ENCODE results near the gene MPP4. TPM values are rescaled to one million over a fixed set of nuclear protein-coding genes. Genes with fewer than 3 reads are reported as not detected.

The MPP4 gene, protein sequence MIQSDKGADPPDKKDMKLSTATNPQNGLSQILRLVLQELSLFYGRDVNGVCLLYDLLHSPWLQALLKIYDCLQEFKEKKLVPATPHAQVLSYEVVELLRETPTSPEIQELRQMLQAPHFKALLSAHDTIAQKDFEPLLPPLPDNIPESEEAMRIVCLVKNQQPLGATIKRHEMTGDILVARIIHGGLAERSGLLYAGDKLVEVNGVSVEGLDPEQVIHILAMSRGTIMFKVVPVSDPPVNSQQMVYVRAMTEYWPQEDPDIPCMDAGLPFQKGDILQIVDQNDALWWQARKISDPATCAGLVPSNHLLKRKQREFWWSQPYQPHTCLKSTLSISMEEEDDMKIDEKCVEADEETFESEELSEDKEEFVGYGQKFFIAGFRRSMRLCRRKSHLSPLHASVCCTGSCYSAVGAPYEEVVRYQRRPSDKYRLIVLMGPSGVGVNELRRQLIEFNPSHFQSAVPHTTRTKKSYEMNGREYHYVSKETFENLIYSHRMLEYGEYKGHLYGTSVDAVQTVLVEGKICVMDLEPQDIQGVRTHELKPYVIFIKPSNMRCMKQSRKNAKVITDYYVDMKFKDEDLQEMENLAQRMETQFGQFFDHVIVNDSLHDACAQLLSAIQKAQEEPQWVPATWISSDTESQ
- total RNA-seq (0.69 TPM), polyA plus RNA-seq (0.10 TPM)

DNA sequence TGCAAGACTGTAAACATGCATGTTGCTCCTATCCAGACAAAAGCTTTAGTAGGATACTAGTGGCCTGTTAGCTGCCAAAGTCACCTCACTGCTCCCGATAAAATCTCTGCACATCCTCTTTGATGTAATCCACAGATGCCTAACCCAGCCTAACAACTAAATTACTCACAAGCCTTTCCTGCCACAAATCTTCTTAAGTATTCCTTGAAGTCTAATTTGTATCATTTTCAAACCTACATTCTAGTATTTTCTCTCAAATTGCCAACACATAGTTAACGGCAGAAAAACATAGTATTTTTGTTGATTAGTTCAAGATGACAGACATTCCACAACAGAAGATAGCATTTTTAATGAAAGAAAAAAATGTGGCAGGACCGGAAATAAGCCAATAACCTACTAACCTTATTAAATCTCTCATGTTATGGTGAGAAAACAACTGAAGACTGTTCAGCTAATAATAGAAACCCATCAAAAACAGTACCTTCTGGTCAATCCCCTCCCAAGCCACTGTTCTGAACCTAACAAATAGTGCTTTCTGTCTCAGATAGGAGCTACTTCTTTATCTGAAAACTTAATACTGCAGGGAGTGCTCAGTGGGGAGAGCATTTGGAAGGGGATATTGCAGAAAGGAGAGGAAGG lies at the start of gene MPP4:
TSS of gene MPP4 (minus strand) at position 57 of the 639 bp plus-strand sequence. CDS start 4,690 bp downstream, outside the sequence.
- WGBS: 31% methylated on average over 3 of the region's 3 CpGs
- H3K36me3 ChIP-seq (ENCODE audit: insufficient read depth): no peaks in the 10 kb centered on the region
- no peak within 1 kb of the TSS for H3K4me3 ChIP-seq (ENCODE audit: low read depth, low read length)
- DNase-seq (ENCODE audit: extremely low spot score): peak; percentile 3
- H3K27ac ChIP-seq (ENCODE audit: low read depth): no peak within 1 kb of the TSS
- peaks cover 2% of the 10 kb centered on the region for H3K4me1 ChIP-seq (ENCODE audit: insufficient read depth)

DNA sequence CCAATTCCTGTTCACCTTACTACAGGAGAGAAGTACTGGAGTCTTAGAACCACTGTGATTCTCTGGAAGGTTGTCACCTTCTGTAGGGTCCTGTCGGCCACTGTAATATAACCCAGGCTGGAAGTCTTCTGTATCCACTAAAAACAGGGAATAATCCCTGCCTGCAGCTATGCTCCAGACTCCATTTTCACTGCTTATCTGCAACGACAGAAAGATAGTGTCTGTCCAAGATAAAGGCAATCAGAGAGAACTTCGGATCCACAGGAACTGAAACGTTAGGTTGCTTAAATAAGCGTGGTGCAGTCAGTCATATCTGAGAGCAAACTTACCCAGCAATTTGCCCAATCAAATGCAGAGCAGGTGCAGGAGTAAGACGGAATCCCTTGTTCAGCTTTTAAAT lies 48.1 kb upstream of the MPP4 start:
- Histone ChIP-seq H3K4me1 (ENCODE audit: insufficient read depth) (no peaks in the 10 kb centered on the region), H3K36me3 (ENCODE audit: insufficient read depth) (peaks cover 9% of the 10 kb centered on the region), H3K4me3 (ENCODE audit: low read depth, low read length) (no peak overlapping the region), H3K27ac (ENCODE audit: low read depth) (no peak overlapping the region)
- no peak for DNase-seq (ENCODE audit: extremely low spot score)
- WGBS: 66% methylated on average over 6 of the region's 6 CpGs

GRCh38 chr2:201735486-201735885 lies 37.0 kb upstream of the MPP4 start:
- DNase-seq (ENCODE audit: extremely low spot score): no peak
- WGBS: 84% methylated on average over 2 of the region's 2 CpGs
- Histone ChIP-seq H3K4me3 (ENCODE audit: low read depth, low read length) (no peak overlapping the region), H3K4me1 (ENCODE audit: insufficient read depth) (no peaks in the 10 kb centered on the region), H3K36me3 (ENCODE audit: insufficient read depth) (peaks cover 2% of the 10 kb centered on the region), H3K27ac (ENCODE audit: low read depth) (no peak overlapping the region)

GRCh38 chr2:201734111-201734510 lies 35.7 kb upstream of the MPP4 start:
- 90% methylated on average over 4 of the region's 4 CpGs for WGBS
- Histone ChIP-seq H3K27ac (ENCODE audit: low read depth) (no peak overlapping the region), H3K4me1 (ENCODE audit: insufficient read depth) (no peaks in the 10 kb centered on the region), H3K4me3 (ENCODE audit: low read depth, low read length) (no peak overlapping the region), H3K36me3 (ENCODE audit: insufficient read depth) (peaks cover 2% of the 10 kb centered on the region)
- DNase-seq (ENCODE audit: extremely low spot score): no peak

GRCh38 chr2:201733544-201733943 lies 35.1 kb upstream of the MPP4 start:
- Histone ChIP-seq H3K27ac (ENCODE audit: low read depth) (no peak overlapping the region), H3K4me1 (ENCODE audit: insufficient read depth) (no peaks in the 10 kb centered on the region), H3K4me3 (ENCODE audit: low read depth, low read length) (no peak overlapping the region), H3K36me3 (ENCODE audit: insufficient read depth) (peaks cover 2% of the 10 kb centered on the region)
- 91% methylated on average over 1 of the region's 1 CpG for WGBS
- no peak for DNase-seq (ENCODE audit: extremely low spot score)

DNA sequence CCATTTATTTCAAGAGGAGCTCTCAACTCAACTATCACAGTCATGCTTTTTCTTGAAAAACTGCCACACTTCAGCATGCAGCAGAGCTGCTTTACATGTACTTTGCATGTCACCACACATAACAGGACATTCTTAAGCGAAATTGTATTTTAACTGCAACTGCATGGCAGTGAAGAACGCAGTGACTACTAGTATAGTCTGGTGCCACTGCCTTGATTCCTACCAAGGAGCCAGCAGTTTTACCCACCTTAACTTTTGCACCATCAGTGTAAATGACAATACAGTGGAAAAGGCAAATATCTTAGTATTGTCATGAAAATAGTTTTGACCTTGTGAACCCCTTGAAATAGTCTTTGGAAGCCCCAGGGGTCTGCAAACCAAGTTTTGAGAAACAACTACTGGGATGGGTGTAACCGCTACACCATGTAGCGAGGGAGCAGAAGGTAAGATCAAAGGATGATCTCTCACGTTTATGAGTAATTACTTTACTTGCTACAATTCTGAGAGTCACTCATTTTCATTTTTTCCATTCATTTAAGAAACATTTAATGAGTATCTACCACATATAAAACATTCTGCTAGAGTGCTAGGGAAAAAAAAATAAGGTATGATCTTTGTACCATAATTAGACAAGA lies 32.3 kb upstream of the MPP4 start:
- Histone ChIP-seq H3K4me1 (ENCODE audit: insufficient read depth) (no peaks in the 10 kb centered on the region), H3K27ac (ENCODE audit: low read depth) (no peak overlapping the region), H3K36me3 (ENCODE audit: insufficient read depth) (peaks cover 2% of the 10 kb centered on the region), H3K4me3 (ENCODE audit: low read depth, low read length) (no peak overlapping the region)
- DNase-seq (ENCODE audit: extremely low spot score): no peak
- 84% methylated on average over 5 of the region's 5 CpGs for WGBS

DNA sequence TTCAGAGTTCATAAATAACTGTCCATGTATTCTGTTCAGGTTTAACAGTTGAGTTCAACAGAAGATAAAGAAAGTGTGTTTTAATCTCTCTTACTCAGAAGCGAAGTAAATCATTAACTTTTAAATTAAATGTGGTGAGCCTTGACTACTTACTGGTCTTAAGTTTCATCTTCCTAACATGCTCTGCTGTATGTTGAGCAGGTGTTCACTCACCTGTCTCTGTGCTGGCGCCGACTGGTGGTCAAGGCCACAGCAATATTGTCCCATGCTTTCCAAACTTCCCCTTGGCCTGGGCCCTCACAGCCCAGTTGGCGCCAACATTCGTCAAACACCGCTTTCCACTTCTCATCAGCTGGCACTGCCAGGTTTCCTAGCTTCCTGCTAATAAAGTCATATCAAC lies 17.0 kb upstream of the MPP4 start:
- WGBS: 95% methylated on average over 6 of the region's 6 CpGs
- Histone ChIP-seq H3K36me3 (ENCODE audit: insufficient read depth) (peaks cover 8% of the 10 kb centered on the region), H3K4me1 (ENCODE audit: insufficient read depth) (no peaks in the 10 kb centered on the region), H3K4me3 (ENCODE audit: low read depth, low read length) (no peak overlapping the region), H3K27ac (ENCODE audit: low read depth) (no peak overlapping the region)
- no peak for DNase-seq (ENCODE audit: extremely low spot score)

GRCh38 chr2:201712726-201713125 lies 14.3 kb upstream of the MPP4 start:
- peaks cover 8% of the 10 kb centered on the region for H3K36me3 ChIP-seq (ENCODE audit: insufficient read depth)
- H3K4me3 ChIP-seq (ENCODE audit: low read depth, low read length): no peak overlapping the region
- DNase-seq (ENCODE audit: extremely low spot score): no peak
- no peak overlapping the region for H3K27ac ChIP-seq (ENCODE audit: low read depth)
- no peaks in the 10 kb centered on the region for H3K4me1 ChIP-seq (ENCODE audit: insufficient read depth)
- 95% methylated on average over 1 of the region's 1 CpG for WGBS

DNA sequence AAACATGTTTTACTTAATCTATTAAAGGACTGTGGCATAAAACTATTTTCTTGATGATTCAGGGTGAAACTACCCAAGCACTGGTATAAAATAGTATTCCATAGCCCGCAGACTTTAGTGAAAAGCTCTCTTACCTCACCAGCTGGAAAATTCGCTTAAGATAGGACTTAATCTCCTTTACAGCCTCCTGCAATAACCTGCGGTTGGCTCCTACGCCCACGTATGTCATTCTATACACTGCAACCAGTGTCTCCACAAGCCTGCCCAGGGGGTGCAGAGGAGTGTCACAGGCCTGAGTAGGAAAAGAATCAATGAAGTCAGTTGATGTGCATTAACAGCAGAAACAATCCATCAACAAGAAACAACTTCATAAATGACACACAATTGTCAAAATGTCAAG lies 11.3 kb upstream of the MPP4 start:
- H3K4me3 ChIP-seq (ENCODE audit: low read depth, low read length): no peak overlapping the region
- 86% methylated on average over 5 of the region's 5 CpGs for WGBS
- H3K27ac ChIP-seq (ENCODE audit: low read depth): no peak overlapping the region
- no peaks in the 10 kb centered on the region for H3K4me1 ChIP-seq (ENCODE audit: insufficient read depth)
- no peak for DNase-seq (ENCODE audit: extremely low spot score)
- H3K36me3 ChIP-seq (ENCODE audit: insufficient read depth): peaks cover 8% of the 10 kb centered on the region

GRCh38 chr2:201709049-201709448 lies 10.6 kb upstream of the MPP4 start:
- H3K4me1 ChIP-seq (ENCODE audit: insufficient read depth): no peaks in the 10 kb centered on the region

GRCh38 chr2:201707753-201708152 lies 9.3 kb upstream of the MPP4 start:
- WGBS: 64% methylated on average over 3 of the region's 3 CpGs
- Histone ChIP-seq H3K4me3 (ENCODE audit: low read depth, low read length) (no peak overlapping the region), H3K36me3 (ENCODE audit: insufficient read depth) (peaks cover 2% of the 10 kb centered on the region)

More at GRCh38 chr2:201709049-201709448, 10.6 kb upstream of the MPP4 start:
- Histone ChIP-seq H3K27ac (ENCODE audit: low read depth) (no peak overlapping the region), H3K4me3 (ENCODE audit: low read depth, low read length) (no peak overlapping the region), H3K36me3 (ENCODE audit: insufficient read depth) (peaks cover 4% of the 10 kb centered on the region)
- DNase-seq (ENCODE audit: extremely low spot score): no peak
- 48% methylated on average over 2 of the region's 2 CpGs for WGBS

GRCh38 chr2:201707142-201707541 lies 8.7 kb upstream of the MPP4 start:
- no peak overlapping the region for H3K27ac ChIP-seq (ENCODE audit: low read depth)
- WGBS: 100% methylated on average over 1 of the region's 1 CpG
- DNase-seq (ENCODE audit: extremely low spot score): no peak
- H3K4me3 ChIP-seq (ENCODE audit: low read depth, low read length): no peak overlapping the region
- peaks cover 2% of the 10 kb centered on the region for H3K36me3 ChIP-seq (ENCODE audit: insufficient read depth)
- no peaks in the 10 kb centered on the region for H3K4me1 ChIP-seq (ENCODE audit: insufficient read depth)

More at GRCh38 chr2:201707753-201708152, 9.3 kb upstream of the MPP4 start:
- Histone ChIP-seq H3K27ac (ENCODE audit: low read depth) (no peak overlapping the region), H3K4me1 (ENCODE audit: insufficient read depth) (no peaks in the 10 kb centered on the region)
- no peak for DNase-seq (ENCODE audit: extremely low spot score)

DNA sequence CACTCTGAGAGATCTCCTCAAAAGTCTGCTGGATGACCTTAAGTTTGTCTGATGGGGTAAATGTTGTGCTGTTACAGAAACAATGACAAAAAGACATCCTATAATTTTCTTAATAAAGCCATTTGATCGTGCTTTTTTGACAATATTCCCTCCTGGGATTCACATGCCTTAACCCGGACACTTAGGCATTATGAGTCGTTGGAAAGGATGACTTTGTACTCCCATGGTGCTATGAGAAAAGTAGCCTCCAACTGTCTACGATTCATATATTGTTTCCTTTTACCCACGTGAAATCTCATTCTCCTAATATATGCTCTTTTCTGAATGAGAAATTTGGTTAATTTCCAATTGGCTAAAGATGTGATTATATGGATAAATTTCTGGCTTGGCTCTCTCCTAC lies 6.1 kb upstream of the MPP4 start:
- 85% methylated on average over 5 of the region's 5 CpGs for WGBS
- Histone ChIP-seq H3K4me3 (ENCODE audit: low read depth, low read length) (no peak overlapping the region), H3K4me1 (ENCODE audit: insufficient read depth) (no peaks in the 10 kb centered on the region), H3K36me3 (ENCODE audit: insufficient read depth) (peaks cover 2% of the 10 kb centered on the region), H3K27ac (ENCODE audit: low read depth) (no peak overlapping the region)
- no peak for DNase-seq (ENCODE audit: extremely low spot score)
